Activated CD4-positive, alpha-beta T cell treated with anti-CD3 and anti-CD28 coated beads for 4 hours (primary cell): ENCODE data around the gene CREB3L1.
A peak's percentile ranks its signal among the peaks of the same experiment; 100 is the strongest.
"Not testable (repeated sequence)": the region's sequence is repeated elsewhere in the genome, so short reads cannot be mapped to it uniquely, and the experiment has no call there.

Source experiments
- DNase-seq, 2 donors: peaks; one replicate each; pipeline ENCODE4 v3.0.0-alpha.2; 2020

Gene CREB3L1

GRCh38 chr11:46296528-46297448 is 19.3 kb downstream of the CREB3L1 start:
- no peak for DNase-seq

- no peak for DNase-seq
Observed at GRCh38 chr11:46298699-46299433, 21.4 kb downstream of the CREB3L1 start.

- DNase-seq: no peak
Observed at GRCh38 chr11:46299451-46299961, 22.0 kb downstream of the CREB3L1 start.

- DNase-seq: no peak
Observed at GRCh38 chr11:46300270-46300669, 22.8 kb downstream of the CREB3L1 start.

GRCh38 chr11:46302866-46303265 is 25.4 kb downstream of the CREB3L1 start:
- no peak for DNase-seq

- DNase-seq: not testable (repeated sequence)
Observed at GRCh38 chr11:46304036-46304435, 26.6 kb downstream of the CREB3L1 start.

- no peak for DNase-seq
Observed at GRCh38 chr11:46304605-46305179, 27.2 kb downstream of the CREB3L1 start.

GRCh38 chr11:46305295-46305694 is 27.8 kb downstream of the CREB3L1 start:
- no peak for DNase-seq

- no peak for DNase-seq
Observed at GRCh38 chr11:46306296-46306853, 28.9 kb downstream of the CREB3L1 start.

- DNase-seq: no peak
Observed at GRCh38 chr11:46307369-46307768, 29.9 kb downstream of the CREB3L1 start.

- no peak for DNase-seq
Observed at GRCh38 chr11:46307785-46308341, 30.4 kb downstream of the CREB3L1 start.

GRCh38 chr11:46308631-46309419 is 31.4 kb downstream of the CREB3L1 start:
- DNase-seq: peak; percentile 59 to 63

- no peak for DNase-seq
Observed at GRCh38 chr11:46309814-46310259, 32.4 kb downstream of the CREB3L1 start.

GRCh38 chr11:46315033-46315738 is 37.7 kb downstream of the CREB3L1 start:
- peak; percentile 59 to 77 for DNase-seq

- DNase-seq: no peak
Observed at GRCh38 chr11:46315783-46316563, 38.5 kb downstream of the CREB3L1 start.

- DNase-seq: no peak
Observed at GRCh38 chr11:46319074-46319453, 41.6 kb downstream of the CREB3L1 start.

GRCh38 chr11:46321757-46322156 is 44.3 kb downstream of the CREB3L1 start:
- DNase-seq: no peak

GRCh38 chr11:46322759-46323158 is 45.3 kb downstream of the CREB3L1 start:
- no peak for DNase-seq

GRCh38 chr11:46326813-46327416 is 49.5 kb downstream of the CREB3L1 start:
- no peak for DNase-seq

GRCh38 chr11:46327829-46328228 is 50.4 kb downstream of the CREB3L1 start:
- DNase-seq: no peak
